M059J (cell line): ENCODE data around the gene TMC1. TPM values are rescaled to one million over a fixed set of nuclear protein-coding genes. Genes with fewer than 3 reads are reported as not detected.

Experiments
- DNase-seq: peaks from one replicate; pipeline ENCODE4 v3.0.0-alpha.2; 2012; ENCODE audit warnings: low read depth
- total RNA-seq: library from RNA; depleted of rRNA; stranded (reverse); fragments of >200 nt; shearing (Covaris generic); gene quantifications from 2 replicates; pipeline ENCODE4 v1.2.3, GENCODE V29; 2014

Gene TMC1
- total RNA-seq, 1 experiment from 2014 or later = 1.1 TPM

GRCh38 chr9:72614067-72614466 lies 92.7 kb downstream of the TMC1 start:
- DNase-seq = no peak

- DNase-seq = peak; percentile 60
Observed at GRCh38 chr9:72615931-72616330, 94.5 kb downstream of the TMC1 start.

- no peak for DNase-seq
Observed at GRCh38 chr9:72618811-72619210, 97.4 kb downstream of the TMC1 start.

GRCh38 chr9:72622186-72622585 lies 100.8 kb downstream of the TMC1 start:
- DNase-seq = no peak

GRCh38 chr9:72623156-72623555 lies 101.7 kb downstream of the TMC1 start:
- no peak for DNase-seq

- no peak for DNase-seq
Observed at GRCh38 chr9:72627147-72627546, 105.7 kb downstream of the TMC1 start.

- no peak for DNase-seq
Observed at GRCh38 chr9:72627956-72628540, 106.6 kb downstream of the TMC1 start.

GRCh38 chr9:72633966-72634365 lies 112.6 kb downstream of the TMC1 start:
- peak; percentile 32 for DNase-seq

- peak; percentile 38 for DNase-seq
Observed at GRCh38 chr9:72635197-72635596, 113.8 kb downstream of the TMC1 start.

- no peak for DNase-seq
Observed at GRCh38 chr9:72636621-72637020, 115.2 kb downstream of the TMC1 start.

GRCh38 chr9:72643651-72644050 lies 122.2 kb downstream of the TMC1 start:
- no peak for DNase-seq

- DNase-seq = no peak
Observed at GRCh38 chr9:72646061-72646460, 124.7 kb downstream of the TMC1 start.

- DNase-seq = no peak
Observed at GRCh38 chr9:72648324-72649126, 127.1 kb downstream of the TMC1 start.

- no peak for DNase-seq
Observed at GRCh38 chr9:72649127-72649442, 127.7 kb downstream of the TMC1 start.

GRCh38 chr9:72650206-72650605 lies 128.8 kb downstream of the TMC1 start:
- peak; percentile 33 for DNase-seq

GRCh38 chr9:72656021-72656420 lies 134.6 kb downstream of the TMC1 start:
- DNase-seq = no peak

- DNase-seq = no peak
Observed at GRCh38 chr9:72657023-72657422, 135.6 kb downstream of the TMC1 start.

- DNase-seq = no peak
Observed at GRCh38 chr9:72658703-72659102, 137.3 kb downstream of the TMC1 start.

- peak; percentile 65 for DNase-seq
Observed at GRCh38 chr9:72661401-72662135, 140.2 kb downstream of the TMC1 start.

- DNase-seq = peak; percentile 77
Observed at GRCh38 chr9:72665421-72665820, 144.0 kb downstream of the TMC1 start.

GRCh38 chr9:72667181-72667580 lies 145.8 kb downstream of the TMC1 start:
- DNase-seq = no peak

- no peak for DNase-seq
Observed at GRCh38 chr9:72674961-72675360, 153.6 kb downstream of the TMC1 start.

GRCh38 chr9:72675586-72675985 lies 154.2 kb downstream of the TMC1 start:
- peak; percentile 66 for DNase-seq
